Uterus (tissue), 2 donors: ENCODE measurements around the gene BICRAL.

ENCODE experiments used
- CTCF ChIP-seq, 4 experiments: fragments of 200-600 bp in 2 of 4; fragments of 450-650 bp in 2 of 4; sonication (generic) in 2 of 4; IDR thresholded peaks; one replicate each; pipeline ENCODE4 v1.5.1; 2016 to 2019; ENCODE audit warnings: antibody characterized with exemption in 4 of 4, mild to moderate bottlenecking in 2 of 4, moderate library complexity in 1 of 4
- POLR2A ChIP-seq, 2 donors: fragments of 450-650 bp; IDR thresholded peaks; one replicate each; pipeline ENCODE4 v1.6.1; 2016; ENCODE audit warnings: antibody characterized with exemption in 2 of 2, mild to moderate bottlenecking in 1 of 2, moderate library complexity in 1 of 2

GRCh38 chr6:42896178-42896719, 114.4 kb downstream of the BICRAL start:
- TF ChIP-seq CTCF (IDR thresholded peaks at IDR 0.05) (no peak), POLR2A (IDR thresholded peaks at IDR 0.05) (no peak)
